ENCODE results near the gene FCSK.

- TF ChIP-seq CTCF (conservative IDR thresholded peaks at IDR 0.05) = no peak
- no peak for TF ChIP-seq ZFX (IDR thresholded peaks at IDR 0.05)
Observed at GRCh38 chr16:70440009-70440692, 14.2 kb upstream of the FCSK start.

All from C4-2B (cell line).